ENCODE data around the gene SPPL2B.

GRCh38 chr19:2376784-2377519 lies 48.5 kb downstream of the SPPL2B start:
- TF ChIP-seq BHLHE40 (IDR thresholded peaks at IDR 0.05; ENCODE audit: borderline replicate concordance) (no peak), SUZ12 (IDR thresholded peaks at IDR 0.05) (no peak), ZNF384 (IDR thresholded peaks at IDR 0.05) (no peak), ARNT (IDR thresholded peaks at IDR 0.05) (no peak), NFRKB (IDR thresholded peaks at IDR 0.05) (no peak), LEF1 (IDR thresholded peaks at IDR 0.05; ENCODE audit: borderline replicate concordance) (no peak), SP1 (IDR thresholded peaks at IDR 0.05) (no peak), FOXA1 (IDR thresholded peaks at IDR 0.05) (no peak), FOXK2 (IDR thresholded peaks at IDR 0.05) (no peak), TARDBP (IDR thresholded peaks at IDR 0.05) (no peak), CTBP1 (IDR thresholded peaks at IDR 0.05; ENCODE audit: borderline replicate concordance) (no peak), FOXM1 (IDR thresholded peaks at IDR 0.05; ENCODE audit: borderline replicate concordance) (no peak)
- TF ChIP-seq, protein P1, sequence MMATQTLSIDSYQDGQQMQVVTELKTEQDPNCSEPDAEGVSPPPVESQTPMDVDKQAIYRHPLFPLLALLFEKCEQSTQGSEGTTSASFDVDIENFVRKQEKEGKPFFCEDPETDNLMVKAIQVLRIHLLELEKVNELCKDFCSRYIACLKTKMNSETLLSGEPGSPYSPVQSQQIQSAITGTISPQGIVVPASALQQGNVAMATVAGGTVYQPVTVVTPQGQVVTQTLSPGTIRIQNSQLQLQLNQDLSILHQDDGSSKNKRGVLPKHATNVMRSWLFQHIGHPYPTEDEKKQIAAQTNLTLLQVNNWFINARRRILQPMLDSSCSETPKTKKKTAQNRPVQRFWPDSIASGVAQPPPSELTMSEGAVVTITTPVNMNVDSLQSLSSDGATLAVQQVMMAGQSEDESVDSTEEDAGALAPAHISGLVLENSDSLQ (IDR thresholded peaks at IDR 0.05) = no peak
